Peyer's patch (tissue), 4 donors: ENCODE measurements around the gene NKX1-2. TPM values are rescaled to one million over a fixed set of nuclear protein-coding genes. Genes with fewer than 3 reads are reported as not detected.

ENCODE experiments used
- DNase-seq, 3 donors: peaks; one replicate each; pipeline ENCODE4 v3.0.0-alpha.2; 2017 to 2019
- H3K27ac ChIP-seq, 4 donors: fragments of 200-600 bp; sonication (generic); one replicate each; pipeline ENCODE4 v1.5.1; 2016 to 2019
- H3K27me3 ChIP-seq, 2 donors: fragments of 200-600 bp; sonication (generic); one replicate each; pipeline ENCODE4 v1.5.1; 2019
- H3K36me3 ChIP-seq, 3 donors: fragments of 200-600 bp; sonication (generic); one replicate each; pipeline ENCODE4 v1.5.1; 2016 to 2019
- H3K4me1 ChIP-seq, 4 donors: fragments of 200-600 bp; sonication (generic); one replicate each; pipeline ENCODE4 v1.5.1; 2016 to 2019
- H3K4me3 ChIP-seq, 4 donors: fragments of 200-600 bp; sonication (generic); 1 replicate in 3 of 4; 2 replicates in 1 of 4; pipeline ENCODE4 v1.5.1; 2016 to 2019; ENCODE audit warnings: mild to moderate bottlenecking in 1 of 4
- H3K9me3 ChIP-seq, 4 donors: fragments of 200-600 bp; sonication (generic); one replicate each; pipeline ENCODE4 v1.5.1; 2016 to 2019; ENCODE audit warnings: mild to moderate bottlenecking in 1 of 4
- CTCF ChIP-seq, 6 experiments: fragments of 450-650 bp in 4 of 6; fragments of 200-600 bp in 2 of 6; sonication (generic) in 1 of 6; IDR thresholded peaks; one replicate each; pipeline ENCODE4 v1.5.1; 2017 to 2019; ENCODE audit warnings: antibody characterized with exemption in 6 of 6, mild to moderate bottlenecking in 3 of 6, moderate library complexity in 1 of 6
- POLR2A ChIP-seq, 2 donors: fragments of 450-650 bp; IDR thresholded peaks; one replicate each; pipeline ENCODE4 v1.5.1; 2017; ENCODE audit warnings: antibody characterized with exemption in 2 of 2, mild to moderate bottlenecking in 2 of 2, moderate library complexity in 2 of 2
- total RNA-seq, 4 donors: library from RNA; depleted of rRNA; stranded (reverse); fragments of >200 nt; gene quantifications; one replicate each; pipeline ENCODE4 v1.1.0, GENCODE V29; 2016

The NKX1-2 gene
- total RNA-seq, 4 donors from 2014 or later: not detected

- Histone ChIP-seq H3K4me3 (no peak overlapping the region), H3K36me3 (no peaks in the 10 kb centered on the region), H3K27me3 (no peaks in the 10 kb centered on the region), H3K9me3 (no peaks in the 10 kb centered on the region), H3K27ac (no peak overlapping the region), H3K4me1 (peaks cover 0 to 9% (median 0%) of the 10 kb centered on the region in 4 donors)
- TF ChIP-seq CTCF (IDR thresholded peaks at IDR 0.05) (no peak), POLR2A (IDR thresholded peaks at IDR 0.05) (no peak)
- no peak for DNase-seq
Observed at GRCh38 chr10:124433461-124433860, 16.4 kb downstream of the NKX1-2 start.

DNA sequence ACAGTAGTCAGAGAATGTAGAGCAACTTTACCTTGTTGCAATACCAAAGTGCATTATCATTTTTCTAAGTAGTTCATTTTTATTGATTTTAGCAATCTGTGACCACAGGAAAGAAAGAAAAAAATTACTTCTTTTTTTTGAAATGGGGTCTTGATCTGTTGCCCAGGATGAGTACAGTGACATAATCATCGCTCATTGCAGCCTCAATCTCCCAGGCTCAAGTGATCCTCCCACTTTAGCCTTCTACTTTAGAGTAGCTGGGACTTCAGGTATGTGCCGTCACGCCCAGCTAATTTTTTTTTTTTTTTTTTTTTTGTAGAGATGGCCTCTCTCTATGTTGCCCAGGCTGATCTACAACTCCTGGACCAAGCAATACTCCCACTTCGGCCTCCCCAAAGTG is 19.8 kb downstream of the NKX1-2 start:
- no peak for TF ChIP-seq CTCF (IDR thresholded peaks at IDR 0.05)
- TF ChIP-seq POLR2A (IDR thresholded peaks at IDR 0.05): no peak
- H3K27me3 ChIP-seq: no peaks in the 10 kb centered on the region
- H3K36me3 ChIP-seq: no peaks in the 10 kb centered on the region
- no peaks in the 10 kb centered on the region for H3K9me3 ChIP-seq
- no peak overlapping the region for H3K4me3 ChIP-seq
- peak overlapping the region in 1 of 4 donors; percentile 62 for H3K27ac ChIP-seq
- DNase-seq: no peak
- H3K4me1 ChIP-seq: peaks cover 0 to 9% (median 0%) of the 10 kb centered on the region in 4 donors

DNA sequence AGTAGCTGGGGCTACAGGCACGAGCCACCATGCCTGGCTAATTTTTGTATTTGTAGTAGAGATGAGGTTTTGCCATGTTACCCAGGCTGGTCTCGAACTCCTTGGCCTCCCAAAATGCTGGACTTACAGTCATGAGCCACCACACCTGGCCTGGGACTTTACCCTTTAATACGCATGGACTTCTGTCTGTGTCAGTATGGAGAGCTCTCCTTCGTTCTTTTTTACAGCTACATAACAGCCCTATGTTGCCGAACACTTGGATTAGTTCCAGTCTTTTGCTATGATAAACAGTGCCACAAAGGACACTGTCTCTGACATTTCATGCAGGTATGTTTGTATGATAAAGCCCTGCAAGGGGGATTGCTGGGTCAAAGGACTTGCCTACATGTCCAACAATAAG is 20.3 kb downstream of the NKX1-2 start:
- H3K9me3 ChIP-seq: no peaks in the 10 kb centered on the region
- TF ChIP-seq CTCF (IDR thresholded peaks at IDR 0.05) (no peak), POLR2A (IDR thresholded peaks at IDR 0.05) (no peak)
- H3K27me3 ChIP-seq: no peaks in the 10 kb centered on the region
- H3K4me3 ChIP-seq: no peak overlapping the region
- H3K27ac ChIP-seq: peak overlapping the region in 3 of 4 donors; percentile 28 to 75 (median 62)
- H3K4me1 ChIP-seq: peaks cover 0 to 13% (median 0%) of the 10 kb centered on the region in 4 donors
- no peaks in the 10 kb centered on the region for H3K36me3 ChIP-seq
- peak in 1 of 3 donors; percentile 67 for DNase-seq

DNA sequence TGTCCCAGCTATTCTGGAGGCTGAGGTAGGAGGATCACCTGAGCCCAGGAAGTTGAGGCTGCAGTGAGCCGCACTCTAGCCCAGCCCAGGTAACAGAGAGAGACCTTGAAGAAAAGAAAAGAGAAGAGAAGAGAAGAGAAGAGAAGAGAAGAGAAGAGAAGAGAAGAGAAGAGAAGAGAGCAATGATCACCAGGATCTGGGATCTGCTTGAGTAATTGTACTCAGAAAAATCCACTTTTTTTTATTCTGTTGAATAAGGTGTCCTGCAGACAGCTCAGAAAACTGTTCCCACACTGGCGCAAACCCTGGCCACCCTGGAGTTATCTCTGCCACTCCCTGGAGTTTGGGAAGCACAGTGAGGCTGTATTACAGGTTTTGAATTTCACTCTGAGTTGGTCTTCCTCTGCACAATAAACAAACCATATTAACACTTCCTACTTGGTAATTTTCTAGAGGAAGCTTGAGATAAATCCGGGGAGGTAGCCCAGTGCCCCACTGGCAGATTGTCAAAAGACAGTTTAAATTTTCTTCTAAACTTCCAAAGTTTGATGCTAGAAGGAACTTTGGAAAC is 21.5 kb downstream of the NKX1-2 start:
- DNase-seq: no peak
- no peak for TF ChIP-seq POLR2A (IDR thresholded peaks at IDR 0.05)
- no peak for TF ChIP-seq CTCF (IDR thresholded peaks at IDR 0.05)

DNA sequence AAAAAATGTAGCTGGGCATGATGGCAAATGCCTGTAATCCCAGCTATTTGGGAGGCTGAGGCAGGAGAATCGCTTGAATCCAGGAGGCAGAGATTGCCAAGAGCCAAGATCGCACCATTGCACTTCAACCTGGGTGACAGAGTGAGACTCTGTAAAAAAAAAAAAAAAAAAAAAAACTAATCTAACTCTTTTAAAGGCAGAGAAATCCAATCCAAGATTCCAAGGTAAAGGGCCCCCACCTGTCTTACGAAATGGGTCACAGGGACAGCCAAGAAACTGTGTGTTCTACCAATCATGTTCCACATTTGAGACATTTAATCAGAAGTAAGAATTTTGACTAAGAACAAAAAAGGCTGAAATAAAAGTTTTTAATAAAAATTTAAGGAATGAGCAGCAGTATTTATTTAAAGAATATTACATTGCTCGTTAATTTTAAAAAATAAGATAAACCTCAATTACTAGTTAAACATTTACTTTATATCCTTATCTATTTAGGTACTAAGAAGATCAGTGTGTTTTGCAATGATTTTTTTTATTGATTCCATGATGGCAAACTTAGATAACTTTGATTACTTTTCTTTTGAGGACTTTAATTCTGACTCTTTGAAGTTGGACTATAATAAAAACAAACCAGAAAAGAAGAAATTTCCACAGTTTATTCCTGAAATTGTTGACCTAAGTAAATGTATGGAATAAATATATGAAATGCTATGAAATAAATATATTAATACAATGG is 24.4 kb downstream of the NKX1-2 start:
- H3K27ac ChIP-seq: peak overlapping the region in 2 of 4 donors; percentile 48 to 79
- H3K27me3 ChIP-seq: no peaks in the 10 kb centered on the region
- no peak overlapping the region for H3K4me3 ChIP-seq
- DNase-seq: peak in 2 of 3 donors; percentile 12 to 55
- H3K9me3 ChIP-seq: no peaks in the 10 kb centered on the region
- H3K36me3 ChIP-seq: no peaks in the 10 kb centered on the region
- no peak for TF ChIP-seq POLR2A (IDR thresholded peaks at IDR 0.05)
- peaks cover 0 to 32% (median 0%) of the 10 kb centered on the region in 4 donors for H3K4me1 ChIP-seq

More for the DNA sequence above, 21.5 kb downstream of the NKX1-2 start:
- H3K4me3 ChIP-seq: no peak overlapping the region
- H3K27ac ChIP-seq: no peak overlapping the region
- H3K9me3 ChIP-seq: no peaks in the 10 kb centered on the region
- H3K4me1 ChIP-seq: peaks cover 0 to 21% (median 0%) of the 10 kb centered on the region in 4 donors
- H3K36me3 ChIP-seq: no peaks in the 10 kb centered on the region
- H3K27me3 ChIP-seq: no peaks in the 10 kb centered on the region

DNA sequence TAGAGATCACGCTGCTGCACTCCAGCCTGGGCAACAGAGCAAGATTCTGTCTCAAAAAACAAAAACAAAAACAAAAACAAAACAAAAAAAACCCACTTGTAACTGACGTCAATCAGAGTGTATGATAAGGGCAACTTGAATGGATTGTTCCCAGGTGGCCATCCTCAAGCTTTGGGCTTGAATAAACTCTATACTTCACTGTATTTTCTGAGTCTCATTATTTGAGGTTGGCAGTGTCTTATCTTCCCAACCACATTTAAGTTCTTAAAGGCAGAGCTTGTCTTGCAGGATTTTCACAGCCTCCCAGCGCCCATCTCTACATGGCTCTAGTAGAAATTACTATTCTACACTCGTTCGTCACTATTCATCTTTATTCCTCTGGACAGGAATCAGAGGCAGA is 26.0 kb downstream of the NKX1-2 start:
- peaks cover 0 to 37% (median 3%) of the 10 kb centered on the region in 4 donors for H3K4me1 ChIP-seq
- H3K4me3 ChIP-seq: no peak overlapping the region
- no peaks in the 10 kb centered on the region for H3K27me3 ChIP-seq

More for the DNA sequence above, 26.0 kb downstream of the NKX1-2 start:
- TF ChIP-seq CTCF (IDR thresholded peaks at IDR 0.05) (no peak), POLR2A (IDR thresholded peaks at IDR 0.05) (no peak)
- H3K9me3 ChIP-seq: no peaks in the 10 kb centered on the region
- DNase-seq: no peak
- no peak overlapping the region for H3K27ac ChIP-seq
- H3K36me3 ChIP-seq: no peaks in the 10 kb centered on the region
